Mucosa of descending colon (tissue), 3 donors: ENCODE measurements around the gene SHISAL1. TPM values are rescaled to one million over a fixed set of nuclear protein-coding genes. Genes with fewer than 3 reads are reported as not detected.

Source experiments
- ATAC-seq: fragments of 200-7000 bp; cut with Tn5 transposase; one replicate; pipeline ENCODE4 v1.9.1; 2020; ENCODE audit warnings: mild to moderate bottlenecking, moderate library complexity
- DNase-seq, 3 donors: peaks; one replicate each; pipeline ENCODE4 v3.0.0-alpha.2; 2020
- H3K36me3 ChIP-seq: fragments of 200-600 bp; one replicate; pipeline ENCODE4 v1.8.0; 2021; ENCODE audit warnings: low read depth, mild to moderate bottlenecking
- H3K4me1 ChIP-seq: fragments of 200-600 bp; one replicate; pipeline ENCODE4 v1.8.0; 2021; ENCODE audit warnings: low read depth, mild to moderate bottlenecking
- H3K4me3 ChIP-seq: fragments of 200-600 bp; one replicate; pipeline ENCODE4 v1.8.0; 2021; ENCODE audit warnings: mild to moderate bottlenecking
- H3K9me3 ChIP-seq: fragments of 200-600 bp; one replicate; pipeline ENCODE4 v1.8.0; 2021; ENCODE audit warnings: mild to moderate bottlenecking
- intact Hi-C, 2 donors: fragments of 100-400 bp; cut with DNase I in 1 of 2; cut with micrococcal nuclease in 1 of 2; formaldehyde crosslinking; loops; one replicate each; pipeline versions ENCODE4 v1.11.0 to v1.11.1; 2022; cut with DNase I, micrococcal nuclease
- total RNA-seq, 3 donors: library from RNA; stranded (reverse); fragmentation: NEBNext Ultra II Directional in 2 of 3; extraction: Animal tissue kit (Norgen Biotek cat#: 25700) in 2 of 3; gene quantifications; one replicate each; pipeline versions ENCODE4 v1.2.1 to v1.2.4, GENCODE V29; 2021 to 2023
- TF ChIP-seq, protein P1 (sequence below): fragments of 200-600 bp; IDR thresholded peaks from one replicate; pipeline ENCODE4 v1.8.0; 2022; ENCODE audit warnings: antibody characterized with exemption, mild to moderate bottlenecking
- donor health status: DM: no; HTN: no; CAD: no; lungs with moderate emphysema.
- donor health status: DM: no; HTN: no; CAD: no.
- donor health status: DM: no; HTN: yes; CAD: no.

The SHISAL1 gene
- total RNA-seq, 3 donors from 2014 or later, result 0.38 to 34.3 (median 1.1) TPM

DNA sequence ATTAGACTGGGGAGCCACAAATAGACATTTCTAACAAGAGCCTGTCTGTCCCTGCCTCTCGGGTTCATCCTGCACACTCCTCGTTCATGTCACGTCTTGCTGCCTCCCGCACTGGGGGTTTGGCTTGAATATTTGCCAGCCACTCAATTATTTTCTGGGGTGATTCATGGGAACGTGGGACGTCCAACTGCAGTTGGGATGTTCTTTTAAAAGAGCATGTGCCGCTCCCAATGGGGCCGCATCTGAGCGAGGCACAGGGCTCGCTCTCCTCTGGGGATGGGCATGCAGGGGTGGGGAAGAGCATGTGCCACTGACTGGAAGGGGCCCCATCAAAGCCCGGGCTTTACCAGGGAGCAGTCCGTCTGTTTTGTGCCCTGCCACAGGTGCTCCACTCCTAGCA, 88.6 kb downstream of the SHISAL1 start:
- TF ChIP-seq, protein P1, sequence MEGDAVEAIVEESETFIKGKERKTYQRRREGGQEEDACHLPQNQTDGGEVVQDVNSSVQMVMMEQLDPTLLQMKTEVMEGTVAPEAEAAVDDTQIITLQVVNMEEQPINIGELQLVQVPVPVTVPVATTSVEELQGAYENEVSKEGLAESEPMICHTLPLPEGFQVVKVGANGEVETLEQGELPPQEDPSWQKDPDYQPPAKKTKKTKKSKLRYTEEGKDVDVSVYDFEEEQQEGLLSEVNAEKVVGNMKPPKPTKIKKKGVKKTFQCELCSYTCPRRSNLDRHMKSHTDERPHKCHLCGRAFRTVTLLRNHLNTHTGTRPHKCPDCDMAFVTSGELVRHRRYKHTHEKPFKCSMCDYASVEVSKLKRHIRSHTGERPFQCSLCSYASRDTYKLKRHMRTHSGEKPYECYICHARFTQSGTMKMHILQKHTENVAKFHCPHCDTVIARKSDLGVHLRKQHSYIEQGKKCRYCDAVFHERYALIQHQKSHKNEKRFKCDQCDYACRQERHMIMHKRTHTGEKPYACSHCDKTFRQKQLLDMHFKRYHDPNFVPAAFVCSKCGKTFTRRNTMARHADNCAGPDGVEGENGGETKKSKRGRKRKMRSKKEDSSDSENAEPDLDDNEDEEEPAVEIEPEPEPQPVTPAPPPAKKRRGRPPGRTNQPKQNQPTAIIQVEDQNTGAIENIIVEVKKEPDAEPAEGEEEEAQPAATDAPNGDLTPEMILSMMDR, result no peak

DNA sequence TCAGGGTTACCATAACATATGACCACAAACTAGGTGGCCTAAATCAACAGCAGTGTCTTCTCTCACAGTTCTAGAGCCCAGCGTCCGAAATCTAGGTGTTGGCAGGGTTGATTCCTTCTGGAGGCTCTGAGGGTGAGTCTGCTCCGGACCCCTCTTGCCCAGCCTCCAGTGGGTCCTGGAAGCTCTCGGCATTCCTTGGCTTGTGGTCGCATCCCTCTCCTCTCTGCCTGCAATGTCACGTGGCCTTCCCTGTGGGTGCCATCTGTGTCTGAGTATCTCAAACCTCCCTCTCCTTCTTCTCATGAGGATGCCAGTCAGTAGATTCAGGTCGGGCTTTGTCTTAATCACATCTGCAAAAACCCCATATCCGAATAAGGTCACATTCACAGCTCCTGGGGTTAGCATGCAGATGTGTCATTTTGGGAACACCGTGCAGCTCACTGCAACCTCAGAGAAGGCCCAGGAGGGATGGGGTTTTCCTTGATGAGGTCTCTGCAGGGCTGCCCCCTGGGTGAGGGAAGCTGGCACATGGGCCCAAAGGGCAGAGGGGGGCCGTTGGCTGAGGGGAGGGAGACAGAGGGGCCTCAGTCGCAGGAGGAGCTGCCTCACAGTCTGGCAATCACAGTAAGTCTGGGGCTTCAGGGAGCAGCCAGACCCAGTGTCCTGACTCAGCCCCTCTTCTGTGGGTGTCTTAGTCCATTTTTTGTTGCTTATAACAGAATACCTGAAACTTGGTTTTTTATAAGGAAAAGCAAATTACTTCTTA, 90.9 kb downstream of the SHISAL1 start:
- no peaks in the 10 kb centered on the region for H3K9me3 ChIP-seq
- ATAC-seq (no peak), DNase-seq (no peak)
- intact Hi-C loops, result no loop called here
- TF ChIP-seq, protein P1, result no peak
- no peaks in the 10 kb centered on the region for H3K36me3 ChIP-seq
- H3K4me1 ChIP-seq, result no peaks in the 10 kb centered on the region
- H3K4me3 ChIP-seq, result no peak overlapping the region

More for the DNA sequence above, 88.6 kb downstream of the SHISAL1 start:
- Histone ChIP-seq H3K36me3 (no peaks in the 10 kb centered on the region), H3K4me1 (no peaks in the 10 kb centered on the region), H3K4me3 (no peak overlapping the region), H3K9me3 (no peaks in the 10 kb centered on the region)
- ATAC-seq (no peak), DNase-seq (no peak)
- intact Hi-C loops, result no loop called here

DNA sequence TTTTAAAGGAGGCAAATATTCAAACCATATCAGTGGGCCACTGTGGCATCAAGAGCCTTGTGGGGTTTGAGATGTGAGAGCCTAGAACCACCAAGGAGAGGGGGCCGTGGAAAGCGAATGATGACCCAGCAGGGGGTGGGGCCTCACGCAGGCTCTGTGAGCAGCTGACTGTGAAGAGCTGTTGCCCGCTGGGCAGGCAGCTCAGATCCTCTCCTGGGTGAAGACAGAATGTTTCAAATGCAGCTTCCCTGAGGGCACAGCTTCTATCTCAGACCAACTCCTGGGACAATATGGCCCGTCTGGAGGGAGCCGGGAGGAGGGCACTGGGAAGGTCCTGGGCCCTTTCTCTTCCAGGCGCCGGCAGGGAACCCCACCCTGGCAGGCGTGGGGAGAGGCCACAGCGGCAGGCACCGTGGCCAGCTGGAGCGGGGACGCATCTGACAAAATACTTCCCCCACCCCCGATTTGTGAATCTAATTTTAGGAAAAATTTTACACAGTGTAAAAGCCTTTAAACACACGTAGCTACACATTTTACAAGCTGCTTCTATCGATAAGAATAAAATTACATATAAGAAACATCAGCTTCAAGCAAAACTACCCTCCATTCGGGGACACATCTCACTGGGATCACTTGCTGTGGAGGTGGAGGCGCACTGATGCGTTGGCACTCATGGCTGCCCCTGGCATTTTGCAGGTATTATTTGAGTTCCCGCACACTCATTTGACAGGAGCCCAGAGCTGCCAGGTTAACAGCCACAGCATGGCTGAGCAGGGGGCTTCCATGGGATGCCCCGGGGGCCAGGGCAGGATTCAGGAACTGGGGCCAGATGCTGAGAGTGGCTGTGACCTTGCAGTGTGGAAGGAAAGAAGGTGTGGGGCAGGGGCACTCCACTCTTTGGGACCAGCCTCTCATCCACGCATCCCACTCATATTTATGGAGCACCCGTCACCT, 91.7 kb downstream of the SHISAL1 start:
- TF ChIP-seq, protein P1, result no peak
- Histone ChIP-seq H3K36me3 (no peaks in the 10 kb centered on the region), H3K4me1 (no peaks in the 10 kb centered on the region), H3K4me3 (no peak overlapping the region), H3K9me3 (no peaks in the 10 kb centered on the region)
- ATAC-seq (no peak), DNase-seq (no peak)
- intact Hi-C loops, result no loop called here

DNA sequence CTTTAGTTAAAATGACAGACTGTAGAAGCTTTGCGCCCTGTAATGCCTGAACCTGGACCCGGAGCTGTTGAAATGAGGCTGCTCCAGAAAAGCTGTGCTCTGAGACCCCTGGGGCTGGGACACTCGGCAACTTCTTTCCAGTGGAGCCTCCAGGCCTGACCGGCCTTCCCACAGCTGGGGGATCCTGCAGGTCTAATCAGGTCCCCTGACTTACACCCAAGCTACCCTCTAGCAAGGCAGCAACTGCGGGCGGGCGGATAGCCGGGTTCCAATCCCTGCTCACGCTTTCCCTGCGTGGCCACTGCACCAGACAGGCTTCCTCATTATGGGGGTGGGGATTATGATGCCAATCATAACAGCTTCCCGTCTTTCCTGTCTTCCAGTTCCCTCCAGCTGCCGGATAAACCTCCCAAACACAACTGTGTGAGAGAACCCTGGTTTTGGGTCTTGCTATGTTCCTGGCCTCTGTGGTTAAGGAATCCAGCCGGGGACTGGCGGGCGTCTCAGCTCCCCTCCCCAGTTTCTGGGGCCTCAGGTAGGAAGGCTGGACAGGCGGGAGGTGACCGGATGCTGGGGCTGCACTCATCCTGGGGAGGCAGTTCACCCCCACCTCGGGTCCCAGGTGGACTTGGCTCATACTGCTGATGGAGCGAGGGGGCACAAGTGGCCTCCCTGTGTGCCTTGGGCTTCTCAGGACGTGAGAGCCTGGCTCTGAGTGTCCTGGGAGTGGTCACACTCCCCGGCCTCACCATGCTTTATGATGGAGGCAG, 93.5 kb downstream of the SHISAL1 start:
- no peaks in the 10 kb centered on the region for H3K9me3 ChIP-seq
- no peaks in the 10 kb centered on the region for H3K36me3 ChIP-seq
- TF ChIP-seq, protein P1, result no peak
- H3K4me3 ChIP-seq, result no peak overlapping the region
- ATAC-seq (no peak), DNase-seq (no peak)
- intact Hi-C loops, result no loop called here
- no peaks in the 10 kb centered on the region for H3K4me1 ChIP-seq

DNA sequence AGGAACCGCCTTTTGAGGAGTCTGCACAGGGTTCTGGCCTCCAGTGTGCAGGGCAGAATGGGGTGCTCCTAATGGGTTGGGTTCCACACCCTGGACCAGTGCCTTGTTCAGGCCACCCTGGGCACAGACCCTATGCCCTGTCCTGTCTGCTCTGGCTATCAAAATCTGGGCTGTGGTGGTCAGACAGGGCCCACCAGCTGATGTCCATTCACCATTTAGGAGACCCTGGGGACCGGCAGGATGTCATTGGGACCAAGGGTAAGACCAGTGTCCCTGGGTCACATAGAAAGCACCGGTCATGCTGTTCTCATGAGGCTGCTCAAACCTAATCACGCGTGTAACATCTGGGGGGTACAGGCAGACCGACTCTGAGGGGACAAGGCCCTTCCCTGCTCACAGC, 94.7 kb downstream of the SHISAL1 start:
- intact Hi-C loops, result no loop called here
- TF ChIP-seq, protein P1, result no peak
- Histone ChIP-seq H3K4me3 (no peak overlapping the region), H3K36me3 (no peaks in the 10 kb centered on the region), H3K9me3 (no peaks in the 10 kb centered on the region), H3K4me1 (no peaks in the 10 kb centered on the region)
- ATAC-seq (no peak), DNase-seq (no peak)
